Testis (tissue), 2 donors: ENCODE results near the gene LRIG1.

Experiments
- POLR2A ChIP-seq: fragments of 450-650 bp; IDR thresholded peaks from one replicate; pipeline ENCODE4 v1.6.1; 2017; ENCODE audit warnings: antibody characterized with exemption, mild to moderate bottlenecking, moderate library complexity
- TF ChIP-seq, protein P1 (sequence below), 3 experiments: fragments of 450-650 bp in 2 of 3; fragments of 200-600 bp in 1 of 3; sonication (generic) in 1 of 3; IDR thresholded peaks; one replicate each; pipeline ENCODE4 v1.5.1; 2016 to 2019; ENCODE audit warnings: antibody characterized with exemption in 3 of 3, mild to moderate bottlenecking in 2 of 3, moderate library complexity in 1 of 3

DNA sequence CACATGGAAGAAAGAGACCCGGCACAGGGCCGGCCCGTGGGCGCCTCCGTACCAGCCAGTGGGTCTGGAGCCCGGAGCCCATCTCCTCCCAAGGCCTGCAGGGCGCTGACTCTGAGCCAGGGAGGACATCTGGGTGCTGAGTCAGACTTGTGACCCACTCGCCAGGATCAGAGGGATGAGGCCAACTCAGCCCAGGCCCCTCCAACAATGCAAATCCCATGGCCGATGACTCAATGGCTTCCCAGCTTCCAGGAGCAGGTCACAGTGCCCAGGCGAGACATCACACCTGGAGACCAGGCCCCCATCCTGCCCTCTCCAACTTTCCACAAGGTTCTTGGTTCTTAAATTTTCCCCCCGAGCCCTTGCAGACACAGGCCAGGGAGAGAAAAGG is 95.1 kb downstream of the LRIG1 start:
- TF ChIP-seq, protein P1, sequence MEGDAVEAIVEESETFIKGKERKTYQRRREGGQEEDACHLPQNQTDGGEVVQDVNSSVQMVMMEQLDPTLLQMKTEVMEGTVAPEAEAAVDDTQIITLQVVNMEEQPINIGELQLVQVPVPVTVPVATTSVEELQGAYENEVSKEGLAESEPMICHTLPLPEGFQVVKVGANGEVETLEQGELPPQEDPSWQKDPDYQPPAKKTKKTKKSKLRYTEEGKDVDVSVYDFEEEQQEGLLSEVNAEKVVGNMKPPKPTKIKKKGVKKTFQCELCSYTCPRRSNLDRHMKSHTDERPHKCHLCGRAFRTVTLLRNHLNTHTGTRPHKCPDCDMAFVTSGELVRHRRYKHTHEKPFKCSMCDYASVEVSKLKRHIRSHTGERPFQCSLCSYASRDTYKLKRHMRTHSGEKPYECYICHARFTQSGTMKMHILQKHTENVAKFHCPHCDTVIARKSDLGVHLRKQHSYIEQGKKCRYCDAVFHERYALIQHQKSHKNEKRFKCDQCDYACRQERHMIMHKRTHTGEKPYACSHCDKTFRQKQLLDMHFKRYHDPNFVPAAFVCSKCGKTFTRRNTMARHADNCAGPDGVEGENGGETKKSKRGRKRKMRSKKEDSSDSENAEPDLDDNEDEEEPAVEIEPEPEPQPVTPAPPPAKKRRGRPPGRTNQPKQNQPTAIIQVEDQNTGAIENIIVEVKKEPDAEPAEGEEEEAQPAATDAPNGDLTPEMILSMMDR (IDR thresholded peaks at IDR 0.05): no peak
- TF ChIP-seq POLR2A: no peak
